HuH-7 (cell line): Measurements from ENCODE around the gene SCCPDH.
"Not testable (repeated sequence)": the region's sequence is repeated elsewhere in the genome, so short reads cannot be mapped to it uniquely, and the experiment has no call there.

Source experiments
- DNase-seq: peaks from one replicate; pipeline ENCODE4 v3.0.0; 2011; ENCODE audit warnings: low spot score

SCCPDH gene, protein sequence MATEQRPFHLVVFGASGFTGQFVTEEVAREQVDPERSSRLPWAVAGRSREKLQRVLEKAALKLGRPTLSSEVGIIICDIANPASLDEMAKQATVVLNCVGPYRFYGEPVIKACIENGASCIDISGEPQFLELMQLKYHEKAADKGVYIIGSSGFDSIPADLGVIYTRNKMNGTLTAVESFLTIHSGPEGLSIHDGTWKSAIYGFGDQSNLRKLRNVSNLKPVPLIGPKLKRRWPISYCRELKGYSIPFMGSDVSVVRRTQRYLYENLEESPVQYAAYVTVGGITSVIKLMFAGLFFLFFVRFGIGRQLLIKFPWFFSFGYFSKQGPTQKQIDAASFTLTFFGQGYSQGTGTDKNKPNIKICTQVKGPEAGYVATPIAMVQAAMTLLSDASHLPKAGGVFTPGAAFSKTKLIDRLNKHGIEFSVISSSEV

DNA sequence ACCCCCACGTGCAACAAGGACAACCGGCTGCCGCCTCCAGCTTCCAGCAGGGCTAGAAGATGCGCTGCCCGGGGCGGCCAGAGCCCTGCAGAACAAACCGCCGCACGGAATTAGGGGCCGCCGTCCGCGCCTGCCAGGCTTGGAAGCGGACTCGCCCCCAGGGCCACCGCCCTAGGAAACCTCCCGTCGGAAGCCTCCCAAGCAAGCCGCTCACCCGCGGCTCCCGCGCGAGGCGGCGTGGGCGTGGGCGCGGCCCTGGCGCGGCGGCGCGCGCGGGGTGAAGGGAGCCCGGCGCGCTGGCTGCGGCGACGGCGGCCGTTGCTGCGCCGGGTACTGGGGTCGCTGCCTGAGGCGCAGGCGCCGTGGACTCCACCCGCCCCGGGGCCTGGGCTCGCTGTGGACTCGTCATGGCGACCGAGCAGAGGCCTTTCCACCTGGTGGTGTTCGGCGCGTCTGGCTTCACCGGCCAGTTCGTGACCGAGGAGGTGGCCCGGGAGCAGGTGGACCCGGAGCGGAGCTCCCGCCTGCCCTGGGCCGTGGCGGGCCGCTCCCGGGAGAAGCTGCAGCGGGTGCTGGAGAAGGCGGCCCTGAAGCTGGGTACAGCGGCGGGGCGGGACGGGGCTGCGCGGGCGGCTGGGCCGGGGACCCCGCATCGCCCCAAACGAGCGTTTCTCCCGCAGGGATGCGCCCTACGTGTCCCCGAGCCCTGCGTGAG is at the start of gene SCCPDH:
SCCPDH (plus strand) TSS at position 394 of the 715 bp plus-strand sequence; CDS start at position 408, 14 bp downstream.
- DNase-seq = peak; percentile 91

DNA sequence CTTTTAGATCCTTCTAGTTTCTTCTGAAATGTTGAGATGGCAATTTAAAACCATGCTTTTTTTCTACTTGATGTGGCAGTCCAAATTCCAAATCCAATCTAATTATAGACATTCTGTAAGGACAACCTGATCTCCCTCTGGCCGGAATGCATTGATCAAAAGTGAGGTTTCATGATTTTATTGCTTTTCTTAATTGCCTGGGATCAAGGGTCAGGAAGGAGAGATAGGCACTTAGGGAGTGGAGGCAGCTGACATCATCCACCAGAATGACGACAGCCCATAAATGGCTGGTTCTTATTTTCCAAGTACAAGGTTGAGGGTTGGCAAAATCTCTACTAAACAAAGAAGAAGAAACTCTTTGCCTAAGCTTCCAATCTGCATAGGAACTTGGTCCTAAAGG is 46.4 kb upstream of the SCCPDH start:
- DNase-seq = peak; percentile 64

DNA sequence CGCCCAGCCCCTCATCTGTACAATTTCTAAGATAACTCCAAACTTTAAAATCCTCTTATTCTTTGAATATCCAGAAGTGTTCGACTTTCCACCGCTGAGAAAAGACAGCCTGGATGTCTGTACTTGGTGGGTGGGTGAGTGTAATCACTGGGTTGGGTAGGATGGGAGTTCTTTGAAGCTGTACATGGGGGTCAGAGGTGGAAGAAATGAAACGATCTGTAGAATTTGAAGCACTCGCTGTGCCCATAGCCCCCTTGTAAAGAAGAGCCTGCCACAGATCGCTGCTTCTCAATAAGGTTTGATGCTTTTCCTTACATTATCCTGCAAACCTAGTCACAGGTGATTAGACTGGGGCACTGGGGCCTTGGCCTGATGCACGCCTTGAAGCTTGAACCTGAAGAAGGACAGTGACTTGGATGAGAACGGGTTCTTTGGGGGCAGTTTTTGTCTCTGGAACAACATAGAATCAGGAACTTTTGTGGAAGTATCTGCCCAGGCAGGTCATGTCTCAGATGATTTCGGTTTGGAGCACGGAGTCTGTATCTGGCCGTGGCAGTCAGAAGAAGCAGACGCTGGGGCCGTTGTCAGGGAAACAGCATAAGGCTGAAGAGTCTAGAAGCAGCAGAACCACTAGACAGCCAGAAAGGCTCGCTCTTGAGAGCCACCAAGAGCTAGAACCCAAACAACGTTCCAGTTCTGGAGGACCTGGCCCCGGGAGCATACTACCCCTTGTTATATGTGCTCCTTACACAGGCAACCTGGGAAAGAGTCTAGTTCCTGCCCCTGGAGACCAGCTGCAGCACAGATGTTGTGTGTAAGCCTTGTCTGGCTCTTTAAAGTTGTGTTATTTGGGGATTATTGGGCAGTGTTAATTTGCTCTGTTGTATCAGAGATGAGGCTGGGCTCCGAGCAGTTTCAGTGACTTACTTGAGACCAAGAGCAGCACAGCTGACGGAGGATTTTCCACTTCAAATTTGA is 45.1 kb upstream of the SCCPDH start:
- no peak for DNase-seq

DNA sequence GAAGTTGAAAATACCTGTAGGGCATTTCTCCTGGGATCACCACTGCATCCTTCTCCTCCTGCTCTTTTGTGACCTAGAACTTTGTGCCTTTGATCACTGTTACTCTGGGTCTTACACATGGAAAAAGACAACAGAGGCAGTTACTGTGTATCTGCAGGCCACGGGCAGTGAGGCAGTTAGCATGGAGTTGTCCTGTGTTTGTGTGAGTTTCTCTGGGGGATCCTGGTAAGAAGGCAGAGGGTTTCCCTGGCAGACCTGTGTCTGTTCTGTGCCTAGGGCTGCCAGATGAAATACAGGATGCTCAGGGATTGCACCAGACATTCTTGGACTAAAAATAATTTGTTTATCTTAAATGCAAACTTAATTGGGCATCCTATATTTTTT is 44.4 kb upstream of the SCCPDH start:
- no peak for DNase-seq

DNA sequence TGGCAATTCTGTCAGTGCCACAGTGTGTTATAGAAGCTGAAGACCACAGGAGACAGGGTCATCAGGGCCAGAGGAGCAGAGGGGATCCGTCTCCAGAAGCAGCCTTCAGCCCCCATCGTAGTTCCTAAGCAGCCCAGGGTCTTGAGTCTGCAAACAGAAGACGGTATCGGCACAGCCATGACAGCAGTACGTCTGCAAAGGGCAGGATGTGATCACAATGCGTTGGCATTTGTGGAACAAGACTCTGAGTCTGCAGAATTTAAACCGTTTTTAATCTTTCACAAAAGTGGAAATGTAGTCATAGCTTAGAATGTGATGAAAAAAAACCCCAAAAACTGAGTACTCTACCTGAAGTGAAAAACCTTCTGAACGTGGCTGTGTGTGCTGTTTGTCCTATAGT is 44.0 kb upstream of the SCCPDH start:
- DNase-seq = no peak

DNA sequence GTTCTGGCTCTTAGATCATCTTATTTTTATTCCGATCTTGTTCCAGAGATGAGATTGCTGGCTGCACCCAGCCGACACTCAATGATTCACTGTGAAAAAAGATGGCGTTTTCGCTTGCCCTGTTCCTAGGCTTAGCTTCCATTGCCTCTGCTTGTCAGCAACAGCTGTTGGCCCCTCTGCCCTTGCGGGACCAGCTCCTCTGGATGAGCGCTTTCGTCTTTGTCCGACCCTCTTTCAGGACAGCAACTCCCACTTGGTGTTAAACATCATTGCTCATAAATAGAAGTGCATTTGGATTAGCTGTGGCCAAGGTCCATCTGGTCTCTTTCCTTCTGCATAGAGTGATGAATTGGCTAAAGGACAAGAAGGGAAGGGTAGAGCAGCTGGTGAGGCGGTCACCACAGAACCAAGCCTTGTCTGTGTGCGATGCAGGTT is 43.5 kb upstream of the SCCPDH start:
- no peak for DNase-seq

DNA sequence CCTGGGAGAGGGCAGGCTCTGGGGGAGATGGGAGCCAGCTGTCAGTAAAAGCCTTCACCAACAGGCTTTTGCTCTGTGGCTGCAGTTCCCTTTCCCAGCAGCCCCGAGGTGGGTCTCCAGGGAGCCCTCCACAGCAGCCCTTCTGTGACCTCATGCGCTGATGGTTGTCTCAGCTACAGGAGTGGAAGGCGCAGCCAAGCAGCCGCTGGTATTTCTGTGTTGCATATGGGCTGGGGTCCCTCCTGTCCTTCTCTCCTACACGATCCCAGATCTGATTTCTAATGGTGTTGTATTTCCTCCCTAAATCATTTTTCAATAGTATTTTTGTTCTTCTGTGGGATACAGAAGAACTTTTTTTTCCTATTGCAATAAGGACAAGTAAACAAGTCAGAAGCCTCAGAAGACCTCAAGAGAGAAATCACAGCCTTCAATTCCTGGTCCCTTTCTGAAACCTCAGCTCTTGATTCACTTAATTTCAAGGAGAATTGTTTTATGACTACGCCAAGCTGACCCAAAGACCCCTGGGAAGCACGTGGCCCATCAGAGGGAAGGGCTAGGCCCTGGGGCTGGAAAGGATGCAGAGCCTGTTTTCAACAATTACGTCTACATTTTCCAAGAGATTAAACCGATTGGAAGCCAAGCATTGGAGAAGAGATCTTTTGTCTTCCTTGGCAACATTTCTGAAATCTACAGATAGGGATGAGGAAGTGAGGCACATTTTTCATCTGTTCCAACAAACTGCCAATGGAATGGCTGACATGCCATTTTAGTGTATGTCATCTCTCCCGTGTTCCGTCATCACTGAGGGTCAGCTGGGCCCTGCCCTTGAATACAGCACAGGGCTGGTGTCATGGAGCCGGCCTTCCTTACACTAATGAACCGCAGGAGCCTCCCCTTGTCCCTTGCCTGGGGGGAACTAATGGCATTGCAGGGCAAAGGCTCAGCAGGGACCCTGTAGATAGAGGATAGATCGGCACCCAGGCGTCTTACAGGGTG is 42.0 kb upstream of the SCCPDH start:
- DNase-seq = no peak

DNA sequence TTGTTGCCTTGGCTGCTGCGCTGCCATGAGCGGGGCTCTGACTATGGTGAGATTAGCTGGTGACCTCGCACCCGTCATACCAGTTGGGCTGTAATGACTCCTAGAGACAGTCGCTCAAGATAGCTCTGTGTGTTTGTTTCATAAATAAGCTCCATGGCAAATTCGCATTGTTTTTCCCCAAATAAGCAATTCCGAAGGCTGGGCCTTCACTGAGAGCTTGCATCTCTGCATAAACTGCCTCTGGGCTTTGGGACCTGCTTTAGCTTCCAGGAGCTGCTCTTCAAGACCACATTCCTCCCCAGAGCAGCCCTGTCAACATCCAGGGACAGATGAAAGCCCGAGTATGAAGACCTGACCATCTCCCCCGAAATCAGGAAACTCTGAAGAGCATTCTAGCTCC is 40.7 kb upstream of the SCCPDH start:
- no peak for DNase-seq

DNA sequence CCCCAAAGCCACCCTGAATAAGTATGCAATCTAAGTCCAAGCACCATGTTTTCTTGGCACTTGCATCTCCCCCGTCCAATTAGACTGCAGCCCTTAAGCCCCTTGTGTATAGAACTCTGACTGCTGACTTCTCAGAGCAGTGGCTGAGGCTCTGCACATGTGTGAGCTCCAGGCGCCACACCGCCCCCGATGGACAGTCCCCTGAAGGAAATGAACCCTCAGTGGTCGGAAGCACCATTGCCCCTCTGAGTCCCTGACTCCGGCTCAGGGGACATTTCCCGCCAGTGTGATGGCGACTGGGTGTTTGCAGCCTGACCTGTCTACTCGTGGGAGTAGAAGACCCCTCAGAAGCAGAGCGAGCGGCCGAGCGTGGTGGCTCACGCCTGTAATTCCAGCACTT is 37.2 kb upstream of the SCCPDH start:
- DNase-seq = no peak

DNA sequence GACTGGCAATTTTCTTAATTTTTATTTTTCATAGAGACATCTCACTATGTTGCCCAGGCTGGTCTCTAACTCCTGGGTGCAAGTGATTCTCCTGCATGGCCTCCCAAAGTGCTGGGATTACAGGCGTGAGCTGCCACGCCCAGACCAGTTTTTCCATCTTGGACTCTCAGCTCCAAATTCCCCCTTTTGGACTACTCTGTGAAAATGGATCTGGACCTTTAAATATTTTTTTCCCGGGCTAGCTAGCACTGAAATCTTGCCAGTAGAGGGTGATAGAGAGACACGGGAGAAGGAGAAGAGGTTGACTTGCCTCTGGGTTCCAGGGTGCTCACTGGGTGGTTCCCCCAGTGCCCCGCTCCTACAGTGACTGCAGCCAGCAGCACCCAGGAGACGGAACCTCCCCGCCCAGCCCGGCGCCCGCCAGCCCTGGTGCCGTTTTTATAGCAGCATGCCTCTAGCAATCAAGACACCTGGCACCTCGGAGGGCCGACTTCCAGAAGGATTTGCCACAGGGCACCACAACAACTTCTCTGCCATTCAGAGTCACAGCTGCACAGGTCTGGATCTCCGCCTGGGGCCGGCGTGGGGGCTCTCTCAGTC is 34.7 kb upstream of the SCCPDH start:
- DNase-seq = peak; percentile 88

DNA sequence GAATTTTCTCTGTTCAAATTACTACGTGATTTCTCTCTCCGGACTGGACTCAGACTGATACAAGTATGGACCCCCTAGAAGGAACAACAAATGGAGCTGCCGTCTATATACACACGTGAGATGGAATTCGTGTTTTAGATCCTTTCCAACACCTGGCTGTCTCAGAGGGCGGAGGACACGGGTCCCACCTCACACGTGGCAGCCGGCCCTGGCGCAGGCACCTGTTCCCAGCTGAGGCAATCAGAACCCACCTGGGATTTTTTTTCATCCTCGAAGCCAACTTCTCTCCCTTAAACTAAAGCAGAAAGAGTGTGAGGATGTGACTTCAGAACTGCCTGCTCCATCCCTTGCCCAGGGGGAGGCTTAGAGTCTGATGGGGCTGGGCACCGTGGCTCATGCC is 34.1 kb upstream of the SCCPDH start:
- DNase-seq = no peak

DNA sequence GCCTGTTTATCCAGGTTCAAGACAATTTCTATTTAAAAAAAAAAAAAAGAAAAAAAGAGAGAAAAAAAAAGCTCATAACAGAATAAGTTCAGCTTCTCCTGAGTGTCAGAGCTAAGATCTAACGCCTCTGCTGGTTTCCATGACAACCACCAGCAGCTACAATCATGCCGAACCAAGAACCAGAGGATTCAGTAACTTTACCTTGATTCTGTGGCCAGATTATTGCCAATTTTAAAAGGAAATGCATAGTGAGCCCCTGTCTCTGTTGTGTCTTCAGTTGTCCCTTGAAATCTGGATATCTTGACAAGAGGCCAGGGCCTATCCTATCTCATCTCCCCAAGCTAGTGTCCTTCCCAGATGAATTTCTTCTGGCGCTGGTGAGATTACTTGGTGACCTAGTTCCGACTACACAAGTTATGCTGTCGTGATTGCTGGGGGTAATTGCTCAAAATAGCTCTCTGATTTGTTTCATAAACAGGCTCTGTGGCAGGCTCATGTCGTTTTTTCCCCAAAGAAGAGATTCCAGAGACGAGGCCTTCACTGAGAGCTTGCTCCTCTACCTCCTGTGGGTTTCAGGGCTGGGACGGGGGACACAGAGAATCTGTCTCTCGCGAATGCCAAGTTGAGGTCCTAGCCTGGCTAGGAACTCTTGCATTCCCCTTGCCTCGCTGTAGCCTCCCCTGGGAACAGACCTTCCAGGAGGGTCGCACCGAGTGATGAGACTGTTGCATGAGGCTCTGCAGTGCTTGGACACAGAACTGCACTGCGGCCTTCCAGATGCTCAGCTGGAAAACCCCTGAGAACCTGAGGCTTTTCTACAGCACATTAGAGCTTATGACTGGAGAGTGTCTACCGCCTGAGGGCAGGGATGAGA is 32.4 kb upstream of the SCCPDH start:
- no peak for DNase-seq

DNA sequence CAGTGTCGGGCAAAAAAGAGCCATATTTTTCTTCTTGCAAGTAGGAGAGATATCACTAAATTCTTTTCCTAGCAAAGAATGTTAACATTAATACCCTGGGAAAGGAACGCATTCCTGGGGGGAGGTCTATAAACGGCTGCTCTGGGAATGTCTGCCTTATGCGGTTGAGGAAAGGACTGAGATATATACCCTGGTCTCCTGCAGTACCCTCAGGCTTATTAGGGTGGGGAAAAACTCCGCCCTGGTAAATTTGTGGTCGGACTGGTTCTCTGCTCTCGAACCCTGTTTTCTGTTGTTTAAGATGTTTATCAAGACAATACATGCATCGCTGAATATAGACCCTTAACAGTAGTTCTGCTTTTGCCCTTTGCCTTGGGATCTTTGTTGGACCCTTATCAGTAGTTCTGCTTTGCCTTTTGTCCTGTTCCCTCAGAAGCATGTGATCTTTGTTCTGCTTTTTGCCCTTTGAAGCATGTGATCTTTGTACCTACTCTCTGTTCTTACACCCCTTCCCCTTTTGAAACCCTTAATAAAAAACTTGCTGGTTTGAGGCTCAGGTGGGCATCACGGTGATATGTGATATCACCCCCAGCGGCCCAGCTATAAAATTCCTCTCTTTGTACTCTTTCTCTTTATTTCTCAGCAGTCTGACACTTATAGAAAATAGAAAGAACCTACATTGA is 29.9 kb upstream of the SCCPDH start:
- not testable (repeated sequence) for DNase-seq

DNA sequence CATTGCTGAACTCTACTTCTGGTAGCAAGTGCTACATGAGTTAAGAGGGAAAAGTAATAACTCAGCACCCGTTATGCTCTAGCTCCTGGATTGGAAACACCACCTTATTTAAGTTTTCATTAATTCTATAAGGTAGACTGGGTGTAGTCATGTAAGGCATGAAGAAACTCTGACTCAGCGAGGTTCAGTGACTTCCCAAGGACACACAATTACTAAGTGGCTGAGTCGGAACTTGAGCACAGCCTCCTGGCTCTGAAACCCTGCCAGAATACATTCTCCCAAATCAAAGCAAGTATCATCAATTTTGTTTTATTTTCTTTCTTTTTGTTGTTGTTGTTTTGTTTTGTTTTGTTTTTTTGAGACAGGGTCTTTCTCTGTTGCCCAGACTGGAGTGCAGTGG is 29.1 kb upstream of the SCCPDH start:
- no peak for DNase-seq

DNA sequence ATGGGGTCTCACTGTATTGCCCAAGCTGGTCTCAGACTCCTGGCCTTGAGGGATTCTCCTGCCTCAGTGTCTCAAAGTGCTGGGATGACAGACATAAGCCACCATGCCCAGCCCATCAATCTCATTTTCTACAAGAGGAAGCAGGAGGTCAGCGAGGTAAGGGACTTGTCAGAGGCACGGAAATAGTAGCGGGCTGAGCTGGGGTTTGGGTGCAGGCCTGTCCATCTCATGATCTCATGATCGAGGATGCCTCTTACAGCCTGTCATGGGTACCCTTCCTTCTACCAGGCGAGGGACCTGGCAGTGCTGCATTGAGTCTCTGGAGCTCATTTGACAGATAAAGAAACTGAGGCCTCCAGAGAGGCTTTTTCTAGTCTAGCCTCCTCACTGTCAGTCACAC is 28.5 kb upstream of the SCCPDH start:
- DNase-seq = no peak

DNA sequence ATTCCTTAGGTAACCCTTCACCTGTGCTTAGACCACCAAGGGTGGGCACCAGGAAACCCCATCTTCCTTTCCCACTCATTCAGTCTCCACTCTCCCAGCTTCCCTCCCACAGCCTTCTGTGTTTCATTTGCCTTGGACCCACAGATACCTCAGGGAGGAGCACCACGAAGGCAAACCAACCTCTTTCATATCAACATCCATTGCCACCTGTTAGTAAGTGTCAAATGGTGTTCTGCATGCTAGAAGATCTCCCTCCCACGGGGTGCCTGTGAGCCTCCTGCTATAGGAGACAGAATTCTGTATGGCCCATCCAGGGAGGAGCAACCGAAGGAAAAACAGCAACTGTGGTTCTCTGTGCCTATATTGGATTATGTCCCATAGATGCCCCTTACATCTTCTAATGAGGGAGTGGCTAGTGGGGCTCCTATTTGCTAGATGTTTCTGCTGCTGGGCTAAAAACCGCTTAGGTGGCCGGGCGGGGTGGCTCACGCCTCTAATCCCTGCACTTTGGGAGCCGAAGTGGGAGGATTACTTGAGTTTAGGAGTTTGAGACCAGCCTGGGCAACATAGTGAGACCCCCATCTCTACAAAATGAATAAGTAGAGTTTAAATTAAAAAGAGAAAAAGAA is 25.6 kb upstream of the SCCPDH start:
- no peak for DNase-seq

DNA sequence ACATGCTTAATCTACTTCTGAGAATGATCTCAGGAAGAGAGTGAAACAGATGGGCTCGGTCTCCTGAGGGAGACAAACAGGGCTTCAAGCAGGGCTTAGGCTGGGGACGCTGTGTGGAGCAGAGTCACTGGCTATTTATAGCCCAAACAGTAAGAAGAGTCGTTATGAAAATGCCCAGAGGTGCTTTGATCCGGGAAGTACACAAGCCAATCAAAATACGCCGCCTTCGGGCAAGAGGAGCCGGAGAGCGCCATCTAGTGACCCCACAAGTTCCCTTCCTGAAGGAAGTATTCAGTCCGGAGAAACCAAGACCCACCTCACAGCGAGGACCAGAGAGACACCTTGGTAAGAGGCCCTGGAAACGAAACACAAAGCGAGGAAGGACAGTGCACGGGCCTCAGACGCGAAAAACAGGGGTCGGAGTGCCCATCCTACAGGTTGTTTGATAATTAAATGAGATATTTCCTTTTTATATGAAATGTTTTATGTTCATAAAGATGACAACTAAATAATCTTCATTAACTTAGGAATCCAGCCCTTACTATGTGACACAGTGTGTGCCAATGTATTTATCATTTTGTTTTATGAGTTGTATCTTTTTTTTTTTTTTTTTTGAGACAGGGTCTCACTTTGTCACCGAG is 25.0 kb upstream of the SCCPDH start:
- peak; percentile 88 for DNase-seq

DNA sequence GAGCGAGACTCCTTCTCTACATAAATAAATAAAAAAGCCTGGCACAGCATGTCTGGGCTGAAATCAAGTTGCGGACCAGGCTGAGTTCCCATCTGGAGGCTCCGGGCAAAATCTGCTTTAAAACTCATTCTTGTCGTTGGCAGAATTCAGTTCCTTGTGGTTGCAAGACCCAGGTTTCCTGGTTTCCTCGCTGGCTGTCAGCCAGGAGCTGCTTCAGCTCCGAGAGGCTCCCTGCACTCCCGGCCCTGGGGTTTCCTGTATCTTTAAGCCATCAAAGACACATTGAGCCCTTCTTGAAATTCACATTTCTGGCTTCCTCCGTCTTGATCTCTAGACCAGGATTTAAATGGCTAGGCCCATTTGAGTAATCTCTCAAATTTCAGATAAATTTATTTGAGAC is 20.6 kb upstream of the SCCPDH start:
- no peak for DNase-seq
